ENCODE results near the gene SLC4A5.

GRCh38 chr2:74235041-74235440, 108.2 kb downstream of the SLC4A5 start:
- TF ChIP-seq POLR2A (IDR thresholded peaks at IDR 0.05) (no peak), EP300 (IDR thresholded peaks at IDR 0.05) (no peak)
- TF ChIP-seq, protein P1, sequence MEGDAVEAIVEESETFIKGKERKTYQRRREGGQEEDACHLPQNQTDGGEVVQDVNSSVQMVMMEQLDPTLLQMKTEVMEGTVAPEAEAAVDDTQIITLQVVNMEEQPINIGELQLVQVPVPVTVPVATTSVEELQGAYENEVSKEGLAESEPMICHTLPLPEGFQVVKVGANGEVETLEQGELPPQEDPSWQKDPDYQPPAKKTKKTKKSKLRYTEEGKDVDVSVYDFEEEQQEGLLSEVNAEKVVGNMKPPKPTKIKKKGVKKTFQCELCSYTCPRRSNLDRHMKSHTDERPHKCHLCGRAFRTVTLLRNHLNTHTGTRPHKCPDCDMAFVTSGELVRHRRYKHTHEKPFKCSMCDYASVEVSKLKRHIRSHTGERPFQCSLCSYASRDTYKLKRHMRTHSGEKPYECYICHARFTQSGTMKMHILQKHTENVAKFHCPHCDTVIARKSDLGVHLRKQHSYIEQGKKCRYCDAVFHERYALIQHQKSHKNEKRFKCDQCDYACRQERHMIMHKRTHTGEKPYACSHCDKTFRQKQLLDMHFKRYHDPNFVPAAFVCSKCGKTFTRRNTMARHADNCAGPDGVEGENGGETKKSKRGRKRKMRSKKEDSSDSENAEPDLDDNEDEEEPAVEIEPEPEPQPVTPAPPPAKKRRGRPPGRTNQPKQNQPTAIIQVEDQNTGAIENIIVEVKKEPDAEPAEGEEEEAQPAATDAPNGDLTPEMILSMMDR (IDR thresholded peaks at IDR 0.05) = no peak
